DND-41 (cell line): ENCODE measurements around the gene POLR3B.

ENCODE experiments used
- ATAC-seq: fragments of 200-7000 bp; cut with Tn5 transposase; 3 replicates; pipeline ENCODE4 v1.9.1; 2021; ENCODE audit warnings: low read depth; ENCODE audit not compliant: insufficient read depth
- DNase-seq: peaks from one replicate; pipeline ENCODE4 v3.0.0-alpha.2; 2020
- H2AFZ ChIP-seq: 2 replicates; pipeline ENCODE4 v1.6.0; 2012; ENCODE audit warnings: low read depth, low read length
- H3K27ac ChIP-seq: 2 replicates; pipeline ENCODE4 v1.5.1; 2012; ENCODE audit warnings: low read length, inconsistent platforms
- H3K27me3 ChIP-seq: fragments of 200-600 bp; sonication (generic); 2 replicates; pipeline ENCODE4 v1.6.0; 2012; ENCODE audit warnings: low read length, mild to moderate bottlenecking, inconsistent platforms; ENCODE audit not compliant: insufficient read depth, poor library complexity
- H3K36me3 ChIP-seq: 2 replicates; pipeline ENCODE4 v1.5.1; 2012; ENCODE audit warnings: low read length, inconsistent platforms; ENCODE audit not compliant: insufficient read depth
- H3K4me1 ChIP-seq: 2 replicates; pipeline ENCODE4 v1.5.1; 2012; ENCODE audit warnings: mild to moderate bottlenecking, low read length; ENCODE audit not compliant: insufficient read depth
- H3K4me2 ChIP-seq: 2 replicates; pipeline ENCODE4 v1.6.0; 2012; ENCODE audit warnings: mild to moderate bottlenecking, moderate library complexity, low read length, inconsistent platforms; ENCODE audit not compliant: insufficient read depth
- H3K4me3 ChIP-seq, 2 experiments: fragments of 200-600 bp in 1 of 2; shearing (Covaris generic) in 1 of 2; 2 replicates each; pipeline ENCODE4 v1.5.1; 2012 to 2016; ENCODE audit warnings: inconsistent platforms in 2 of 2, low read length in 2 of 2, mild to moderate bottlenecking in 2 of 2, low read depth in 1 of 2, moderate library complexity in 1 of 2
- H3K79me2 ChIP-seq: 2 replicates; pipeline ENCODE4 v1.6.0; 2012; ENCODE audit warnings: low read length, inconsistent platforms; ENCODE audit not compliant: insufficient read depth
- H3K9ac ChIP-seq: 2 replicates; pipeline ENCODE4 v1.6.0; 2012; ENCODE audit warnings: low read depth, mild to moderate bottlenecking, inconsistent platforms, low read length, moderate library complexity
- H3K9me3 ChIP-seq: 2 replicates; pipeline ENCODE4 v1.5.1; 2012; ENCODE audit warnings: low read length, moderate library complexity, mild to moderate bottlenecking, inconsistent platforms; ENCODE audit not compliant: insufficient read depth, severe bottlenecking
- H4K20me1 ChIP-seq: 2 replicates; pipeline ENCODE4 v1.6.0; 2012; ENCODE audit warnings: low read length; ENCODE audit not compliant: insufficient read depth
- CTCF ChIP-seq: IDR thresholded peaks from 2 replicates; pipeline ENCODE4 v1.5.1; 2012; ENCODE audit warnings: borderline replicate concordance, low read length, moderate library complexity, mild to moderate bottlenecking; ENCODE audit not compliant: poor library complexity, severe bottlenecking; ENCODE audit errors: extremely low read depth
- EZH2 ChIP-seq: IDR thresholded peaks from 3 replicates; pipeline ENCODE4 v1.6.1; 2012; ENCODE audit warnings: borderline replicate concordance, low read depth, mild to moderate bottlenecking, moderate library complexity, low read length, inconsistent platforms; ENCODE audit not compliant: severe bottlenecking

The POLR3B gene

GRCh38 chr12:106329231-106329982 is 28.1 kb upstream of the POLR3B start:
- H3K9ac ChIP-seq: no peak overlapping the region

GRCh38 chr12:106331599-106331998 is 25.9 kb upstream of the POLR3B start:
- Histone ChIP-seq H4K20me1 (no peaks in the 10 kb centered on the region), H3K4me2 (no peak overlapping the region), H3K9ac (no peak overlapping the region), H3K36me3 (no peaks in the 10 kb centered on the region), H3K79me2 (no peaks in the 10 kb centered on the region), H2AFZ (no peak overlapping the region), H3K27me3 (no peaks in the 10 kb centered on the region), H3K9me3 (no peaks in the 10 kb centered on the region), H3K4me1 (no peaks in the 10 kb centered on the region), H3K4me3 (no peak overlapping the region), H3K27ac (no peak overlapping the region)
- no peak for ATAC-seq
- no peak for DNase-seq
- TF ChIP-seq CTCF: no peak
- no peak for TF ChIP-seq EZH2

More at GRCh38 chr12:106329231-106329982, 28.1 kb upstream of the POLR3B start:
- Histone ChIP-seq H3K79me2 (no peaks in the 10 kb centered on the region), H3K4me3 (no peak overlapping the region), H3K4me2 (no peak overlapping the region), H2AFZ (no peak overlapping the region), H4K20me1 (no peaks in the 10 kb centered on the region), H3K27ac (no peak overlapping the region), H3K36me3 (no peaks in the 10 kb centered on the region), H3K27me3 (no peaks in the 10 kb centered on the region), H3K4me1 (no peaks in the 10 kb centered on the region), H3K9me3 (no peaks in the 10 kb centered on the region)
- TF ChIP-seq CTCF (no peak), EZH2 (no peak)
- ATAC-seq (no peak), DNase-seq (no peak)

DNA sequence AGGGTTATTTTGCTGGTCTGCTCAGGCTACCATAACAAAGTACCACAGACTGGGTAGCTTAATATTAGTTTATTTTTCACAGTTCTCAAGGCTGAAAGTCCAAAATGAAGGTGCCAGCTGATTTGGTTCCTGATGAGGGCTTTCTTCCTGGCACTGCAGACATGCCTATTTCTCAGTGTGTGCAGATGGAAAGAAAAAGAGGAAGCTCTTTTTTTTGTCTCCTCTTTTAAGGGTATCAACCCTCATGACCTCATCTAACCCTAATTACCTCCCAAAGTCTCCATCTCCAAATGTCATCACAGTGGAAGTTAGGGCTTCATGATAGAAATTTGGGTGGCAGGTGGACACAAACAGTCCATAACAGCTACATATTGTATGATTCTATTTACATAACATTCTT is 25.0 kb upstream of the POLR3B start:
- Histone ChIP-seq H3K27ac (no peak overlapping the region), H3K4me3 (no peak overlapping the region), H3K36me3 (no peaks in the 10 kb centered on the region), H4K20me1 (no peaks in the 10 kb centered on the region), H3K9me3 (no peaks in the 10 kb centered on the region), H3K9ac (no peak overlapping the region), H3K4me2 (no peak overlapping the region), H3K79me2 (no peaks in the 10 kb centered on the region), H2AFZ (no peak overlapping the region), H3K4me1 (no peaks in the 10 kb centered on the region), H3K27me3 (no peaks in the 10 kb centered on the region)
- ATAC-seq (no peak), DNase-seq (no peak)
- TF ChIP-seq EZH2 (no peak), CTCF (no peak)

DNA sequence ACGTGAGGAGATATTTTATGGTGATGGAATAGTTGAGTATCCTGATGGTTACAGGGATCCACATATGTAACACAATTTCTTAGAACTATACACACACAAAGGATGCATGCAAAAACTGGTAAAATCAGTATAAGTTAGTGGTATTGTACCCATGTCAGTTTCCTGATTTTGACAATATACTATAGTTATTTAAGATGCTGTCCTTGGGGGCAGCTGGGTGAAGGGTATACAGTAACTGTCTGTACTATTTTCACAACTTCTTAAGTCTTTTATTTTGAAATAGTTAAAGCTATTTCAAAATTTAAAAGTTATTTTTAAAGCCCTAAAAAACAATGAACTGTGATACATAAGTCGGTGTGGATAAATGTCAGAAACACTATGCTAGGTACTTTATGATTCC is 24.5 kb upstream of the POLR3B start:
- Histone ChIP-seq H3K27ac (no peak overlapping the region), H2AFZ (no peak overlapping the region), H3K79me2 (no peaks in the 10 kb centered on the region), H3K36me3 (no peaks in the 10 kb centered on the region), H3K27me3 (no peaks in the 10 kb centered on the region), H3K4me3 (no peak overlapping the region), H3K9ac (no peak overlapping the region), H3K4me2 (no peak overlapping the region), H3K4me1 (no peaks in the 10 kb centered on the region), H4K20me1 (no peaks in the 10 kb centered on the region), H3K9me3 (no peaks in the 10 kb centered on the region)
- ATAC-seq (no peak), DNase-seq (no peak)
- no peak for TF ChIP-seq EZH2
- TF ChIP-seq CTCF: no peak
